GM18511 (cell line): Measurements from ENCODE around the gene CHST9.
"Not testable (repeated sequence)": the region's sequence is repeated elsewhere in the genome, so short reads cannot be mapped to it uniquely, and the experiment has no call there.

Experiments used
- ATAC-seq: cut with Tn5 transposase; IDR thresholded peaks from one replicate; pipeline ENCODE4 v1.9.1; 2021; ENCODE audit warnings: mild to moderate bottlenecking, moderate library complexity; ENCODE audit not compliant: unreplicated experiment

Gene CHST9

DNA sequence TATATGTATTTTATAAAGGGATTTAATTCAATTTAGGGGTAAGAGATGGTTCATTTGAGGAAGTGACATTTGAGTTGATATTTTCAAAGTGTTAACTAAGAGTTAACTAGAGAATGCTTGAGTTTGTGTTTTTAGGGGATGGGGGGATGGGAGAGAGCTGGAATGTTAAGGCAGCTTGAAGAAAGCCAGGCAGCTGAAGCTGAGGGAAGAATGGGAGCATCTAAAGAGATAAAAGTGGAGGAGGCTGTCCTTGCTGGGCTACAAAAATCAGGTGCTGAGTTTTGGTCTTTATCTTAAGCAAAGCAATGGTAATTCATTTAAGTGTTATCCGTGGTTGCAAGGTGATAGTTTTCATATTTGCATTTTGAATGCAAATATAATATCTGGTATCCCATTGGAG is 9.2 kb downstream of the CHST9 start:
- ATAC-seq = no peak

DNA sequence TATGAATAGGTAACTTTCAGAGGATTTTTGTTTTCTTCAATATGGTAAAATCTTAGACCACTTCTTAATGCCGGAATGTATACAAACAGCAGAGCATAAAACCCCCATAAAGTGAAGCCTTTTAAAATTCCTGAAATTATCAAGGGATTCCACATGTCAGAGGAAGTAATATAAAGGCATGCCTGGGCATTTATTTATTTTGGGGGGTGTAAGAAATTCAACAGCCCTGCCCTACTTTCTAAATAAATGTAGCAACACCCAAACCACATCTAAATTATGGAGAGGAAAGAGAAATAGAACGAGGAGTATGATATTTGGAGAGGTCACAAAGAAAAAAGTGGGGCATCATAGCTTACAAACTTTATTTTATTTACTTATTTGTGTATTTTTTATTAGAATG is 9.9 kb downstream of the CHST9 start:
- no peak for ATAC-seq

DNA sequence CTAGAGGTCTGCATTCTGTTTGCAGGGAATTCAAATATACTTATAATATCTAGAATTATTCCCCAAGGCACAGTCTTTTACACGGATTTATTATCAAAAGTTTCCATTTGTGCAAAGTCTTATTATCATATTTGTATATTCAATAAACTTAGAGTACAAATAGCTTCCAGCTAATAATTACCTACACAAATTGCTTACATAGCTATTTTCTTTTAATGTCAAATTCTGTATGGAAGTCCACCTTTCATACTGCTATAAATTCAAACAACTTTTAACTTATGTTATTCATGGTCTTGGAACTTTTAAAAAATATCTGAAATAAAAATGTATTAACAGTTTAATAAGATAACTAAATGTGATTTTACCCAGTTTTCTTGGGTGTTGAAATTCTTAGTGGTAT is 13.1 kb downstream of the CHST9 start:
- ATAC-seq = no peak

DNA sequence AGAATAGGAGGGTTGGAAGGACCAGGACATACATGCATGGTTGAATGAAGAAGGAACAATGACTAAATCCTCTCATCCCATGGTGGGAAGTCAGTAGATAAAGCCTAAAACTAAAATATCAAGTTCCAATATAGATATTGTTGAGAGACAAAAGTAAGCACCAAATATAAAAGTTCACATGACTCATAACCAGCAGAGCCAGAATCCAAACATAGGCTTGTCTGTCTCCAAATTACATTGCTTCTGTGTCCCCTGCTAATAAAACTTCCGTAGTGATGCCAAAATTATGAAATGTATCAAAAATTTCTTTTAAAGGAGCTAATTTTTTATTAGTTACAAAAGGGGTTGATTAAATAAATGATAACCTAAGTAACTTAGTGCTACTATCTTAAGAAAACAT is 19.7 kb downstream of the CHST9 start:
- no peak for ATAC-seq

DNA sequence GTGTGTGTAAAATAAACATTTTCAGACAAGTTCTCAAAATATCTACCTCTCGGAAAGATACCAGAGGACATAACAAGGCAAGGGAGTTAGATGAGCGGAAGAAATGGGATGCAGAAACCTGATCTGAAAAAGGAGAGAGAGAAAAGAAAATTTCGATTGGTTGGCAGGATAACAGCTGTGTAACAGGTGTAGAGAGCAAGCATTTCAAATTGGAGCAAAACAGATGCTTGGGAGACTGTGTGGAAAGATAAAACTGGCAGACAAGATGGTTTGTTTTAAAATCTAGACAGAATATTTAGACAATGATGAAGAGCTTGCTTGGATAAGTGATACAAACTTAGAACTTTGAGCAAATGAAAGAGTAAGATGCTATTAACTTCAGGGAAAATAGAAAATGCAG is 20.2 kb downstream of the CHST9 start:
- no peak for ATAC-seq

DNA sequence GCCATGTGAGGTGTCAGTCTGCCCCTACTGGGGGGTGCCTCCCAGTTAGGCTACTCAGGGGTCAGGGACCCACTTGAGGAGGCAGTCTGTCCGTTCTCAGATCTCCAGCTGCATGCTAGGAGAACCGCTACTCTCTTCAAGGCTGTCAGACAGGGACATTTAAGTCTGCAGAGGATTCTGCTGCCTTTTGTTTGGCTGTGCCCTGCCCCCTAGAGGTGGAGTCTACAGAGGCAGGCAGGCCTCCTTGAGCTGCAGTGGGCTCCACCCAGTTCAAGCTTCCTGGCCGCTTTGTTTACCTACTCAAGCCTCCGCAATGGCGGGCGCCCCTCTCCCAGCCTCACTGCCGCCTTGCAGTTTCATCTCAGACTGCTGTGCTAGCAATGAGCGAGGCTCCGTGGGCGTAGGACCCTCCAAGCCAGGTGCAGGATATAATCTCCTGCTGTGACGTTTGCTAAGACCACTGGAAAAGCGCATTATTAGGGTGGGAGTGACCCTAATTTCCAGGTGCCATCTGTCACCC is 21.9 kb downstream of the CHST9 start:
- ATAC-seq = not testable (repeated sequence)

DNA sequence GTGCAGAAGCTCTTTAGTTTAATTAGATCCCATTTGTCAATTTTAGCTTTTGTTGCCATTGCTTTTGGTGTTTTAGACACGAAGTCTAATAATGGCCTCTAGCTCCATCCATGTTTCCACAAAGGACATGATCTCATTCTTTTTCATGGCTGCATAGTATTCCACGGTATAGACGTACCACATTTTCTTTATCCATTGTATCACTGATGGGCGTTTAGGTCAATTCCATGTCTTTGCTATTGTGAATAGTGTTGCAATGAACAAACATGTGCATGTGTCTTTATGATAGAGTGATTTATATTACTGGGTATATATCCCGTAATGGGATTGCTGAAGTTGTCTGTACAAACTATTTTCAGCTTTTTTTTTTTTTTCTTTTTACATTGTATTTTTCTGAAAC is 35.9 kb downstream of the CHST9 start:
- ATAC-seq = not testable (repeated sequence)

DNA sequence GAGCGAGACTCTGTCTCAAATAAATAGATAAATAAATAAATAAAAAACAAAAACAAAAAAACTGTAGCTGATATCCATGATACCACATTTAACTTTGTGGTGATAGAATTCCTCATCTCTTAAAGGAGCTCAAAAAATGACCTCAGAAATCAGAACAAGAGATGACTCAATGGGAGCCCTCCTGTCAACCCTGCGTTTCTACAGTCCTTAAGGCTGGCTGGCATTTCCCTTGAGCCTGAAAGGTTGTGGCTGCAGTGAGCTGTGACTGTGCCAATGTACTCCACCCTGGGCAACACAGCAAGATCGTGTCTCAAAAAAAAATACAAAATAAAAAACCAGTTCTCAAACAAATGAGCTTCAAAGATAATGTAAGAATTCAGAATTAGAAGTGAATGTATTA is 40.4 kb downstream of the CHST9 start:
- no peak for ATAC-seq

DNA sequence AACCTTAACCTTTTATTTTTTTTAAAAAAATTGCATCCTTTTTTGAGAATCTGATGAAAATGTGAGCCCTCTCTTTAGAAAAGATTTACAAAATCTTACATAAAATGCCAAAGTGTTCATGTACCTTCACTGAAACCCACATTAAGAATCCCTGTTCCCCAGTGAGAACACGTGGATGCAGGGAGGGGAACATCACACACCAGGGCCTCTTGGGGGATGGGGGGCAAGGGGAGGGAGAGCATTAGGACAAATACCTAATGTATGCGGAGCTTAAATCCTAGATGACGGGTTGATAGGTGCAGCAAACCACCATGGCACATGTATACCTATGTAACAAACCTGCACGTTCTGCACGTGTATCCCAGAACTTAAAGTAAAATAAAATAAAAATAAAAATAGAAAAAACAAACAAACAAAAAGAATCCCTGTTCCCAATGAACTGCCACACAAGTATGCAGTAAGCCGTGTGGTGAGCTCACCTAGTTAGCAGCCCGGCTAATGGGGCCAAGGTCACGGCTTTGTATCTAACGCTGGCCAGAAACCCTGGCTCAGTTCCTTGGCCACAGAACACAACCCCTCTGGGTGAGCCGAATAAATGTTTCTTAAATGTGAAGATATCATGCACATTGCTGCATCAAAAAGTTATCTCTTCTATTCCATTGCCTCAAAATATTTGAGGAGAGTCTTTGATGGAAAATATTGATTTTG is 41.4 kb downstream of the CHST9 start:
- no peak for ATAC-seq

DNA sequence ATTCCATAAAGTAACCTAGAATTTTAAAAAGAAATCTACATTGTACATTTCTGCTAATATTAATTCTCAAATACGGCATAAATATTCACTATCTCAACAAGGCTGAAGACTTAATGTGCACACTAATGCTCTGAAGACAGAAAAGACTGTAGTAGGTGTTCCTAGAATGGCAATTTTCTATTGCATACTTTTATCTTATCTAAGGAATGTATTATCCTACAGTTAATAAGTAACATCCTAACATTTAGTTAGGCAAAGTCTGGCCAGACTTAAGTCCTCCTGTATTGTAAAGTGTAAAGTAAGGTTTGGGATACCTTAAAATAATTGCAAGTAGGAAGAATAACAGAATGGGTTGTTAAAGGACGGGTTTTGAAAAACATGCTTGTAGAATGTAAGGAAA is 42.2 kb downstream of the CHST9 start:
- no peak for ATAC-seq

DNA sequence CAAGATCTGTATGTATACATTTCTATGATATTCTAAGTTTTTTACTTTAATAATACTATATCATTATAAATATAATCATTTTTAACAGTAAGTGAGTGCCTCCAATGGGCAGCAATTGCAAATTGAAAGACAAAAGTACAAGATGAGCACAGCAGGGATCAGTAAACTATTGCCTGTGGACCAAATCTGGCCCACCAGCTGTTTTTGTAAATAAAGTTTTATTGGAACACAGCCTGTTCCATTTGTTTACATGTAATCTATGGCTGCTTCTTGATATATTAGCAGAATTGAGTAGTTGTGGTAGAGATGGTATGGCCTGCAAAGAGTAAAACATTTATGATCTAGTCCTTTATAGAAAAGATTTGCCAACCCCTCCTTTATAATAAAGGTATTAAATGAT is 43.2 kb downstream of the CHST9 start:
- ATAC-seq = no peak

DNA sequence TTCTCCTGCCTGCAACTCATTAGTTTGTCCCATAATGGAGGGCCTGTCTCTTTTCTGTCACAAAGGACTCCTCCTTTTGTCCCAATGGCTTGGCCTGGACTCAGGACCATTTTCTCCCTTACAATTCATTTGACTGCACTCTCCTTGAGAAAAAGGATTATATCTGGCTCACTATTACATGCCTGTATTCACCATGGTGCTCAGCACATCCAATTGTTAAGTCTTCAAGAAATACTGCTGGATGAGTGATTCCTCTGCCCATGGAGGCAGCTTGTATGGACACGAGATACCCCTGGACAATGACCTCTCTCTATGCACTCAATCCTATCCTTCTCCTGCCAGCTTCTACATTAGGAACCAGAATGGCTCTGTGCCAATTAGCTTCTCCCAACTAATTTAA is 47.0 kb downstream of the CHST9 start:
- no peak for ATAC-seq

DNA sequence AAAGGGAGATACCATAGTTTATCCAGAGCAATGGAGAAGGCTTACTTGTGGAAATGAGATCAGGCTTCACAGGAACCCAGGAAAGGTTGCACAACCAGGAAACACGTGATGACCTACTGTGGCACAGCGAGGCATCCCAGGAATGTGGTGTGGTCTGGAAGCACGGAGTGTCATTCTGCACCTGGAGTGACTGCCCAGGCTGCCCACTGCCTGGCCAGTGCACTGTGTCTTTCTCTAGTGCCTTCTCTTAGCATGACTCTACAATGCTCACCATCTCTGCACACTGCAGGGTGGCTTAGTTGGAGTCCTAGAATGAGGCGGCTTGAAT is 48.9 kb downstream of the CHST9 start:
- no peak for ATAC-seq

DNA sequence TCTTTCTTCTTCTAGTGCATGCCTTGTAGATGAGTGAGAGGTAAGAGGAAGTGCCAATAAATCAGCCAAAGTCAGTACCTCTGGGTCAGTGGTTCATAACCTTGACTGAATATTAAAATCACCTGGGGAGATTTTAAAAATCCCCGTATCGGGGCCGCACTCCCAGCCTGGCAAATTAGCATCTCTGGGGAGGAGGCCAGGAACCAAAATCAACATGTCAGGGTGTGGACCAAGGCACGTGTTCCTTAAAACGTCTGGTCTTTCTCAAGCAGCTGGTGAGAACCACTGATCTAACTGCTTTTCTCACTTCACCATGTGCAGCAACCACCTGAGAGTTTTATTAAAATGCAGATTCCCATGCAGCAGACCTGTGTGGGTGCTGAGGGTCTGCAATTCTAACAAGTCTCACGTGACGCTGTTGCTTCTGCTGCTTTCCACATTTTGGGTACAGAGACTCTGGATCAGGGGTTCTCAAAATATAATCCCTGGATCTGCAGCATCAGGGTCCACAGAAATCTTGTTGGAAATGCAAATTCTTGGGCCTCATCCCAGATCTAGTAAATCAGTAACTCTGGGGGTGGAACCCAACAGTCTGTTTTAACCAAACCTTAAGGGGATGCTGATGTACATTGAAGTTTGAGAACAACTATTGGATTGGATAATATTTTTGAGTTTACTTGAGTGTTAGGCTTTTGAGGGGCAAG is 49.5 kb downstream of the CHST9 start:
- no peak for ATAC-seq

DNA sequence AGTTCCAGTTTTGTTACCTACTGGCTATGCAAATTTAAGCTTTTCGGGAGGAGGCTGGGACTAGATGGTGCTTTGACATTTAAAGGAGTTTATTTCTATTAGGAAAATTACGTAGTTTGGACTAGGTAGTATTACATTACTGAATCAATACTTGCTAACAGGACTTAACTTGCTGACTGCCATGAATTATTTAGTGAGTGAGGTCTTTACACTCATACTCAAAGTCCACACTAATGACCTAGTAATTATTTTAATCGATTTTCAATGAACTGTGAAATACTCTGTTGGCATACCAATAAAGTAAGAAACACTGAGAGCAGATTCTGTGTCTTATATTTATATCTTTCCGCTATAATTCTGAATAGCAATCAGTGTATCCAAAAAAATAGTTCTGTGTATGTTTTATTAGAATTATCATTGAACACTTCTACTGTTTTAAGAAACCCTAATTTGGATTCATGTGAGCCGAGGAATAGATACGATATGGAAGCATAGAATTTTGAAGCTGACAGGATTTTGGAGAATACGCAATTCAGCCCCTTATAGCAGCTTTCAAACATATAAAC is 55.0 kb downstream of the CHST9 start:
- no peak for ATAC-seq

DNA sequence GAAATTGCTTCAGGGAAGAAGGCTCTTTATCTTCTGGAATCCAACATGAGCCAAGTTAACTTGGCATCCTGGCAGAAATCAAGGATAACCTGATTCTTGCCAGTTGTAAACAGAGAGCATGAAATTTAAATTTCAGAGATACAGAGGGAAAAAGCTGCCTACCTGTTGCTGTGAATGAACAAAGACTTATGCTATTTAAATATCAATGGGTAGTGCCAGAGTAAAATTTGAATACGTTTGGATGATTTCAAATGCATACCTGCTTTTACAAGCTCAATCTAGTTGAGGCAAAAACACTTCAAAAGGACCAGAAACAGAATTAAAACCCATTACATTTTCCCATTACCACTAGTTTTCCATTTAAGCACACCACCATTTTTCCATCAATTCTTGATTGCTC is 60.9 kb downstream of the CHST9 start:
- ATAC-seq = no peak

DNA sequence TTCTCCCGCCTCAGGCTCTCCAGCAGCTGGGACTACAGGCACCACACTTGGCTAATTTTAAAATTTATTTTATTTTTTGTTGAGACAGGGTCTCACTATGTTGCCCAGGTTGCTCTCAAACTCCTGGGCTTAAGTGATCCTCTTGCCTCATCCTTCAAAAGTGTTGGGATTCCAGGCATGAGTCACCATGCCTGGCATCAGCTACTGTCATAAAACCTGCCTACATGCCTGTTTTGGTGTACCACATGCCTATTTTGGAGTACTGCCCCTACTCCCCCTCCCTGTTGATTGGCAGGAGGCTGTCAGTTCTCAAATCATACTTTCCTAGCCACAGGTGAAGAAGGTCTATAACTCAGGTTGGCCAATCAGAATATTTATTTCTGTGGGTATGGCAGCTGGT is 64.0 kb downstream of the CHST9 start:
- no peak for ATAC-seq

DNA sequence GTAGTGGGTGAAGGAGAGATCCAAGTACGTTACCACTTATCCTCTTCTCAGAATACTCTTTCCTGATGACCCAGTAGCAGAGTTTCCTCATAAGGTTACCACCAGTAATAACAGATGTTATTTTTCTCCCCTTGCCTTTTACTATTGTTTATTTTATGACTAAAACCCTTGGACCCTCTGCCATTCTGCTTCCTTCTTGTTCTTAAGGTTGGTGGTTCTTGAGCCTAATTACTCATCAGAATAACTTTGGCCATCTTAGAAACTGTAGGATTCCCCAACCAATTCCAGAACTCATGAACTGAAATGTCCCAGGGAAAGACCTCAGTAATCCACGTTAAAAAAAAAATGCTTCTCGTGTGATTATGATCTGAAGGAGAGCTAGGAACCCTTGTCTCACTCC is 64.9 kb downstream of the CHST9 start:
- ATAC-seq = no peak

DNA sequence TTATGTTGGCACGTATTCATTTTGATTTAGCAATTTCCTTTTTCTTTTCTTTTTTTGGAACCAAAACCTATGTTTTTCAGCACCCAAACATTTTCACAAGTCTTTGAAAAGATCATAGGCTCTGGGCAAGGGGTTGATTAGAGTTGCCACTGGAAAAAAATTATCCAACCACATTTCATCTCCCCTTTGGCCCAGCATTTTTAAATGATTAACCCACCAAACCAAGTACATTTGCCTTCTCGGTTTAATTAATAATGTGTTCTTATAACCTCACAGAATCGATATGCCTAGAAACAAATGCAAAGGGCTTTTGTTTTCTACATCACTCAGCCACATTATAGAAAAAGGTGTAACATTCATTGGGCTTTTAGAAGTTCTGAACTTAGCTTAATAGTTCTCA is 66.1 kb downstream of the CHST9 start:
- no peak for ATAC-seq

DNA sequence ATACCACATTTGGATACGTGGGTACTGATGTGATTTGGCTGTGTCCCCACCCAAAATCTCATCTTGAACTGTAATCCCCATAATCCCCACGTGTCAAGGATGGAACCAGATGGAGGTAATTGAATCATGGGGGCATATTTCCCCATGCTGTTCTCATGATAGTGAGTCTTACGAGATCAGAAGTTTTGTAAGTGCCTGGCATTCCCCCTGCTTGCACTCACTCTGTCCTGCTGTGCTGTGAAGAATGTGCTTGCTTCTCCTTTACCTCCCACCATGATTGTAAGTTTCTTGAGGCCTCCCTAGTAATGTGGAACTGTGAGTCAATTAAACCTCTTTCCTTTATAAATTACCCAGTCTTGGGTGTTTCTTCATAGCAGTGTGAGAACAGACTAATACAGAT is 70.3 kb downstream of the CHST9 start:
- no peak for ATAC-seq

DNA sequence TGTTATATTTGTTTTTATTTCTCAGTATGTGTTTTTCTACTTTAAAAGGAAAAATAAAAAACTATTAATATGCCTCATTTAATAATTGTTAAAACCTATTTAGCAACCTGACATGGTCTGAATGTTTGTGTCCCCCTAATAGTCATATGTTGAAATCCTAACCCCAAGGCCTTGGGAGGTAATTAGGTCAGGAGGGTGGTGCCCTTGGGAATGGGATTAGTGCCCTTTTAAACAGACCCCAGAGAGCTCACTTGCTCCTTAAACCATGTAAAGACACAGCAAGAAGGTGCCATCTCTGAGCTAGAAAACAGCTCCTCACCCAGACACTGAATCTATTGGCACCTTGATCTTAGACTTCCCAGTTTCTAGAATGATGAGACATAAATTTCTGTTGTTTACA is 71.8 kb downstream of the CHST9 start:
- no peak for ATAC-seq

DNA sequence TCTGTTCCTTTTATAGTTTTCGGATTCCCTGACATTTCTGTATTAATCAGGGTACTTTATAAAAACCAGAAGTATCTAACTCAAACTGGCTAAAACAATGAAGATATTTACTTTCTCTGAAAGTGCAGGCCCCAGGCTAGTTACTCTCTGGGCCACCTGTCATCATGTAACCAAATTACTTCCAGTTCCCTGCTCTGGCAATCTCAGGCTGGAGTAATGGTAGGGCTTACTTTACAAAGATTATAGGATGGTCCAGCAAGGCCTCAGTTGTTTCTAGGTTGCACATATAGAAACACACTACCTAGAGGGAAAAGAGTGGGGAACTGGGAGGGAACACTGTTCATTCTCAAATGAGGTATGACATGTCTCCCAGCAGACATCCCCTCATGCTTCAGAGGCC is 74.8 kb downstream of the CHST9 start:
- ATAC-seq = no peak
